ENCODE measurements around the gene CNTNAP4.

Gene CNTNAP4

GRCh38 chr16:76360404-76360803, 83.2 kb downstream of the CNTNAP4 start:
- Histone ChIP-seq H3K4me1 (ENCODE audit: low read depth, poor library complexity, severe bottlenecking) (no peaks in the 10 kb centered on the region), H3K27me3 (ENCODE audit: insufficient read depth, low read depth) (no peaks in the 10 kb centered on the region), H3K79me2 (ENCODE audit: insufficient read depth, low read depth) (no peaks in the 10 kb centered on the region), H4K20me1 (ENCODE audit: insufficient read depth) (no peaks in the 10 kb centered on the region), H3K27ac (no peak overlapping the region), H3K9ac (no peak overlapping the region), H2AFZ (ENCODE audit: low read depth) (no peak overlapping the region), H3K4me2 (no peak overlapping the region), H3K36me3 (ENCODE audit: insufficient read depth) (no peaks in the 10 kb centered on the region), H3K4me3 (IDR thresholded peaks at IDR 0.05; ENCODE audit: insufficient read depth, low read depth, low read length) (no peak overlapping the region)
- TF ChIP-seq CTCF (conservative IDR thresholded peaks at IDR 0.05; ENCODE audit: low read depth, low read length) = no peak

GRCh38 chr16:76370344-76370743, 93.1 kb downstream of the CNTNAP4 start:
- no peak overlapping the region for H3K27ac ChIP-seq
- H4K20me1 ChIP-seq (ENCODE audit: insufficient read depth) = no peaks in the 10 kb centered on the region
- no peaks in the 10 kb centered on the region for H3K27me3 ChIP-seq (ENCODE audit: insufficient read depth, low read depth)
- H3K4me1 ChIP-seq (ENCODE audit: low read depth, poor library complexity, severe bottlenecking) = no peaks in the 10 kb centered on the region
- no peaks in the 10 kb centered on the region for H3K36me3 ChIP-seq (ENCODE audit: insufficient read depth)
- H3K4me3 ChIP-seq (IDR thresholded peaks at IDR 0.05; ENCODE audit: insufficient read depth, low read depth, low read length) = no peak overlapping the region
- no peak overlapping the region for H2AFZ ChIP-seq (ENCODE audit: low read depth)
- TF ChIP-seq CTCF (conservative IDR thresholded peaks at IDR 0.05; ENCODE audit: low read depth, low read length) = no peak
- H3K9ac ChIP-seq = no peak overlapping the region
- H3K79me2 ChIP-seq (ENCODE audit: insufficient read depth, low read depth) = no peaks in the 10 kb centered on the region
- no peak overlapping the region for H3K4me2 ChIP-seq

- no peak overlapping the region for H3K9ac ChIP-seq
- H3K27ac ChIP-seq = no peak overlapping the region
- no peaks in the 10 kb centered on the region for H3K79me2 ChIP-seq (ENCODE audit: insufficient read depth, low read depth)
- no peaks in the 10 kb centered on the region for H3K36me3 ChIP-seq (ENCODE audit: insufficient read depth)
- H2AFZ ChIP-seq (ENCODE audit: low read depth) = no peak overlapping the region
- no peaks in the 10 kb centered on the region for H4K20me1 ChIP-seq (ENCODE audit: insufficient read depth)
- H3K4me3 ChIP-seq (IDR thresholded peaks at IDR 0.05; ENCODE audit: insufficient read depth, low read depth, low read length) = no peak overlapping the region
- H3K4me2 ChIP-seq = no peak overlapping the region
- no peak for TF ChIP-seq CTCF (conservative IDR thresholded peaks at IDR 0.05; ENCODE audit: low read depth, low read length)
- no peaks in the 10 kb centered on the region for H3K4me1 ChIP-seq (ENCODE audit: low read depth, poor library complexity, severe bottlenecking)
- H3K27me3 ChIP-seq (ENCODE audit: insufficient read depth, low read depth) = no peaks in the 10 kb centered on the region
Observed at GRCh38 chr16:76371441-76371840, 94.2 kb downstream of the CNTNAP4 start.

- H3K4me1 ChIP-seq (ENCODE audit: low read depth, poor library complexity, severe bottlenecking) = no peaks in the 10 kb centered on the region
Observed at GRCh38 chr16:76373998-76374397, 96.8 kb downstream of the CNTNAP4 start.

More at GRCh38 chr16:76373998-76374397, 96.8 kb downstream of the CNTNAP4 start:
- H2AFZ ChIP-seq (ENCODE audit: low read depth) = no peak overlapping the region
- no peaks in the 10 kb centered on the region for H3K79me2 ChIP-seq (ENCODE audit: insufficient read depth, low read depth)
- H3K36me3 ChIP-seq (ENCODE audit: insufficient read depth) = no peaks in the 10 kb centered on the region
- H3K4me2 ChIP-seq = no peak overlapping the region
- TF ChIP-seq CTCF (conservative IDR thresholded peaks at IDR 0.05; ENCODE audit: low read depth, low read length) = no peak
- H3K27ac ChIP-seq = no peak overlapping the region
- H4K20me1 ChIP-seq (ENCODE audit: insufficient read depth) = no peaks in the 10 kb centered on the region
- no peak overlapping the region for H3K4me3 ChIP-seq (IDR thresholded peaks at IDR 0.05; ENCODE audit: insufficient read depth, low read depth, low read length)
- no peaks in the 10 kb centered on the region for H3K27me3 ChIP-seq (ENCODE audit: insufficient read depth, low read depth)
- no peak overlapping the region for H3K9ac ChIP-seq
